H9 (cell line): ENCODE results near the gene LMNTD2. TPM values are rescaled to one million over a fixed set of nuclear protein-coding genes. Genes with fewer than 3 reads are reported as not detected.

Experiments used
- DNase-seq: peaks from one replicate; pipeline ENCODE4 v3.0.0-alpha.2; 2017
- H2AFZ ChIP-seq: one replicate; pipeline ENCODE4 v1.6.1; 2013; ENCODE audit warnings: mild to moderate bottlenecking, low read length, control low read depth, moderate library complexity
- H2AK5ac ChIP-seq: 2 replicates; pipeline ENCODE4 v1.6.1; 2013; ENCODE audit warnings: low read length, control low read depth, mixed read lengths; ENCODE audit not compliant: insufficient read length
- H2BK120ac ChIP-seq: one replicate; pipeline ENCODE4 v1.6.1; 2013; ENCODE audit warnings: low read depth, mild to moderate bottlenecking, low read length, control low read depth, inconsistent platforms; ENCODE audit not compliant: poor library complexity, severe bottlenecking
- H2BK12ac ChIP-seq: 2 replicates; pipeline ENCODE4 v1.6.1; 2013; ENCODE audit warnings: low read length, control low read depth, mixed read lengths, low read depth; ENCODE audit not compliant: insufficient read length
- H2BK15ac ChIP-seq: 2 replicates; pipeline ENCODE4 v1.6.1; 2013; ENCODE audit warnings: low read depth, low read length, control low read depth
- H2BK20ac ChIP-seq: one replicate; pipeline ENCODE4 v1.6.1; 2013; ENCODE audit warnings: low read depth, mild to moderate bottlenecking, low read length, control low read depth, inconsistent platforms; ENCODE audit not compliant: poor library complexity, severe bottlenecking
- H2BK5ac ChIP-seq: 2 replicates; pipeline ENCODE4 v1.6.1; 2013; ENCODE audit warnings: low read length, control low read depth, mixed read lengths; ENCODE audit not compliant: insufficient read length
- H3K14ac ChIP-seq: 2 replicates; pipeline ENCODE4 v1.6.1; 2013; ENCODE audit warnings: low read length, control low read depth; ENCODE audit not compliant: insufficient read depth
- H3K18ac ChIP-seq: 2 replicates; pipeline ENCODE4 v1.6.1; 2013; ENCODE audit warnings: low read depth, mild to moderate bottlenecking, mixed read lengths, low read length, control low read depth; ENCODE audit not compliant: insufficient read length
- H3K23ac ChIP-seq: 2 replicates; pipeline ENCODE4 v1.6.1; 2013; ENCODE audit warnings: low read length, control low read depth, mixed read lengths, low read depth; ENCODE audit not compliant: insufficient read length
- H3K23me2 ChIP-seq: 2 replicates; pipeline ENCODE4 v1.6.1; 2013; ENCODE audit warnings: low read depth, mild to moderate bottlenecking, mixed read lengths, low read length, control low read depth; ENCODE audit not compliant: insufficient read length, poor library complexity, severe bottlenecking
- H3K27ac ChIP-seq: 2 replicates; pipeline ENCODE4 v1.5.1; 2013; ENCODE audit warnings: low read length, control low read depth, mixed read lengths, low read depth; ENCODE audit not compliant: insufficient read length
- H3K27me3 ChIP-seq: 2 replicates; pipeline ENCODE4 v1.6.1; 2013; ENCODE audit warnings: low read length, control low read depth, inconsistent platforms; ENCODE audit not compliant: insufficient read depth
- H3K4ac ChIP-seq: 2 replicates; pipeline ENCODE4 v1.6.1; 2013; ENCODE audit warnings: low read depth, mild to moderate bottlenecking, control low read depth, inconsistent platforms, low read length, moderate library complexity
- H3K4me1 ChIP-seq: 2 replicates; pipeline ENCODE4 v1.6.1; 2013; ENCODE audit warnings: low read length, control low read depth, inconsistent platforms; ENCODE audit not compliant: insufficient read depth
- H3K4me2 ChIP-seq: 2 replicates; pipeline ENCODE4 v1.6.1; 2013; ENCODE audit warnings: low read length, control low read depth, mixed read lengths; ENCODE audit not compliant: insufficient read length, insufficient read depth
- H3K56ac ChIP-seq: 2 replicates; pipeline ENCODE4 v1.6.1; 2013; ENCODE audit warnings: low read depth, mild to moderate bottlenecking, mixed read lengths, low read length, control low read depth; ENCODE audit not compliant: insufficient read length
- H3K79me1 ChIP-seq: 2 replicates; pipeline ENCODE4 v1.6.1; 2013; ENCODE audit warnings: low read depth, mild to moderate bottlenecking, moderate library complexity, low read length, control low read depth, inconsistent platforms; ENCODE audit not compliant: insufficient read depth, poor library complexity, severe bottlenecking
- H3K79me2 ChIP-seq: 2 replicates; pipeline ENCODE4 v1.6.1; 2013; ENCODE audit warnings: low read length, control low read depth, inconsistent platforms; ENCODE audit not compliant: insufficient read depth
- H3K9ac ChIP-seq: 2 replicates; pipeline ENCODE4 v1.6.1; 2013; ENCODE audit warnings: low read length, control low read depth, mixed read lengths; ENCODE audit not compliant: insufficient read length; ENCODE audit errors: extremely low read depth
- H3K9me3 ChIP-seq: one replicate; pipeline ENCODE4 v1.6.1; 2013; ENCODE audit warnings: low read depth, low read length, inconsistent platforms; ENCODE audit not compliant: control insufficient read depth
- H3T11ph ChIP-seq: one replicate; pipeline ENCODE4 v1.6.1; 2013; ENCODE audit warnings: mild to moderate bottlenecking, low read length, control low read depth, inconsistent platforms
- H4K20me1 ChIP-seq: one replicate; pipeline ENCODE4 v1.6.1; 2013; ENCODE audit not compliant: control insufficient read depth, insufficient read length, insufficient read depth
- H4K5ac ChIP-seq: 2 replicates; pipeline ENCODE4 v1.6.1; 2013; ENCODE audit warnings: low read depth, mild to moderate bottlenecking, mixed read lengths, low read length, control low read depth; ENCODE audit not compliant: insufficient read length
- H4K8ac ChIP-seq: replicated peaks from 2 replicates; pipeline ENCODE4 v1.6.1; 2013; ENCODE audit warnings: low read length, control low read depth, mixed read lengths, low read depth; ENCODE audit not compliant: insufficient read length
- H4K91ac ChIP-seq: 2 replicates; pipeline ENCODE4 v1.6.1; 2013; ENCODE audit warnings: low read depth, mild to moderate bottlenecking, moderate library complexity, mixed read lengths, low read length, control low read depth; ENCODE audit not compliant: insufficient read length
- H3K27ac Mint-ChIP-seq, 3 experiments: 2 replicates in 2 of 3; 3 replicates in 1 of 3; pipeline ENCODE4 v1.8.0; 2020 to 2021; ENCODE audit warnings: mixed read lengths in 3 of 3, mild to moderate bottlenecking in 1 of 3, moderate library complexity in 1 of 3
- H3K27me3 Mint-ChIP-seq: 2 replicates; pipeline ENCODE4 v1.8.0; 2021; ENCODE audit warnings: low read depth, mild to moderate bottlenecking, moderate library complexity, mixed read lengths
- H3K36me3 Mint-ChIP-seq, 3 experiments: 2 replicates in 2 of 3; 3 replicates in 1 of 3; pipeline ENCODE4 v1.8.0; 2020 to 2021; ENCODE audit warnings: low read depth in 3 of 3, mixed read lengths in 3 of 3; ENCODE audit not compliant: insufficient read depth in 1 of 3
- H3K4me1 Mint-ChIP-seq, 2 experiments: 2 replicates each; pipeline ENCODE4 v1.8.0; 2020; ENCODE audit warnings: mixed read lengths in 2 of 2
- H3K4me3 Mint-ChIP-seq, 2 experiments: 2 replicates in 1 of 2; 3 replicates in 1 of 2; pipeline ENCODE4 v1.8.0; 2020 to 2021; ENCODE audit warnings: mild to moderate bottlenecking in 2 of 2, mixed read lengths in 2 of 2, moderate library complexity in 1 of 2
- H3K9me3 Mint-ChIP-seq, 2 experiments: 2 replicates in 1 of 2; 3 replicates in 1 of 2; pipeline ENCODE4 v1.8.0; 2020; ENCODE audit warnings: mild to moderate bottlenecking in 2 of 2, mixed read lengths in 2 of 2, moderate library complexity in 1 of 2
- WGBS: extraction: QIAGEN DNeasy Blood & Tissue Kit; methylation state at CpG from one replicate; pipeline ENCODE4 v1.1.7; 2013; ENCODE audit warnings: missing lambda C conversion rate, low lambda C conversion rate, mixed read lengths; ENCODE audit not compliant: insufficient read length; ENCODE audit errors: extremely low coverage; 5-methylcytosine and 5-hydroxymethylcytosine counted together
- total RNA-seq: library from RNA; stranded (reverse); gene quantifications from 2 replicates; pipeline ENCODE4 v1.2.1, GENCODE V29; 2021
- TF ChIP-seq, protein P1 (sequence below): fragments of 200-600 bp; sonication (generic); conservative IDR thresholded peaks from 3 replicates; pipeline ENCODE4 v1.8.0; 2021; ENCODE audit warnings: antibody characterized with exemption, mild to moderate bottlenecking

LMNTD2 gene
- total RNA-seq, 1 experiment from 2014 or later, result 4.7 TPM

DNA sequence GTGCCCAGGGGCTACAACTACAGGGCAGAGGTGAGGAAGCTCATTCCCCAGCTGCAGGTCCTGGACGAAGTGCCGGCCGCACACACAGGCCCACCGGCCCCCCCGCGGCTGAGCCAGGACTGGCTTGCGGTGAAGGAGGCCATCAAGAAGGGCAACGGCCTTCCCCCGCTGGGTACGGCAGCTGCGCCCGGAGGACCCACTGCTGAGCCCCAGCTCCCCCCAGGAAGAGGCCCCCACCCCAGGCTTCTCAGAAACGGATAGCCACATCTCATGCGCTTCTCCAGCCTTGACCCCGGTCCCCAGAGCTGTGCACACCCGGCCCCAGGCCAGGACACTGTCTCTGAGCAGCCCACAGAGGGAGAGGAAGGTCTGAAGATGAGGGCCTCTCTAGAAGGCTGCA, 9.4 kb downstream of the LMNTD2 start:
- H3K4me1 Mint-ChIP-seq, result no peaks in the 10 kb centered on the region
- Histone ChIP-seq H3K23me2 (peaks cover 3% of the 10 kb centered on the region), H3K79me1 (no peaks in the 10 kb centered on the region), H3K4me1 (no peaks in the 10 kb centered on the region), H4K91ac (no peak overlapping the region), H4K8ac (no peak overlapping the region), H2BK15ac (no peak overlapping the region), H4K5ac (no peak overlapping the region), H2AFZ (no peak overlapping the region), H2AK5ac (no peak overlapping the region), H3K9ac (no peak overlapping the region), H2BK120ac (no peak overlapping the region), H3K14ac (no peak overlapping the region), H3T11ph (no peak overlapping the region), H3K4me2 (no peak overlapping the region), H2BK12ac (no peak overlapping the region), H2BK5ac (no peak overlapping the region), H3K56ac (no peak overlapping the region), H2BK20ac (no peak overlapping the region), H3K79me2 (no peaks in the 10 kb centered on the region), H3K23ac (no peak overlapping the region), H3K9me3 (no peaks in the 10 kb centered on the region), H3K27me3 (no peaks in the 10 kb centered on the region; the same call in 1 of the 2 replicates), H3K18ac (no peak overlapping the region), H4K20me1 (no peaks in the 10 kb centered on the region), H3K27ac (no peak overlapping the region), H3K4ac (no peak overlapping the region)
- DNase-seq, result no peak
- TF ChIP-seq, protein P1, sequence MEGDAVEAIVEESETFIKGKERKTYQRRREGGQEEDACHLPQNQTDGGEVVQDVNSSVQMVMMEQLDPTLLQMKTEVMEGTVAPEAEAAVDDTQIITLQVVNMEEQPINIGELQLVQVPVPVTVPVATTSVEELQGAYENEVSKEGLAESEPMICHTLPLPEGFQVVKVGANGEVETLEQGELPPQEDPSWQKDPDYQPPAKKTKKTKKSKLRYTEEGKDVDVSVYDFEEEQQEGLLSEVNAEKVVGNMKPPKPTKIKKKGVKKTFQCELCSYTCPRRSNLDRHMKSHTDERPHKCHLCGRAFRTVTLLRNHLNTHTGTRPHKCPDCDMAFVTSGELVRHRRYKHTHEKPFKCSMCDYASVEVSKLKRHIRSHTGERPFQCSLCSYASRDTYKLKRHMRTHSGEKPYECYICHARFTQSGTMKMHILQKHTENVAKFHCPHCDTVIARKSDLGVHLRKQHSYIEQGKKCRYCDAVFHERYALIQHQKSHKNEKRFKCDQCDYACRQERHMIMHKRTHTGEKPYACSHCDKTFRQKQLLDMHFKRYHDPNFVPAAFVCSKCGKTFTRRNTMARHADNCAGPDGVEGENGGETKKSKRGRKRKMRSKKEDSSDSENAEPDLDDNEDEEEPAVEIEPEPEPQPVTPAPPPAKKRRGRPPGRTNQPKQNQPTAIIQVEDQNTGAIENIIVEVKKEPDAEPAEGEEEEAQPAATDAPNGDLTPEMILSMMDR, result no peak
- no CpG with 5 or more reads among the region's 16 CpGs for WGBS
- no peak overlapping the region for H3K27ac Mint-ChIP-seq
- H3K4me3 Mint-ChIP-seq, result no peak overlapping the region
- no peaks in the 10 kb centered on the region for H3K36me3 Mint-ChIP-seq
- no peaks in the 10 kb centered on the region; a peak in 1 of 5 replicates for H3K9me3 Mint-ChIP-seq
- peaks cover 11% of the 10 kb centered on the region for H3K27me3 Mint-ChIP-seq
